ENCODE measurements around the gene HOXA6.
A peak's percentile ranks its signal among the peaks of the same experiment; 100 is the strongest.

HOXA6 gene

GRCh38 chr7:27128034-27128433 is 19.5 kb downstream of the HOXA6 start:
- no peak for TF ChIP-seq CTCF (conservative IDR thresholded peaks at IDR 0.05; ENCODE audit: control insufficient read depth, insufficient read depth, low read depth, low read length)
- no peak overlapping the region for H3K4me3 ChIP-seq (ENCODE audit: control insufficient read depth, low read depth, low read length)
- DNase-seq (ENCODE audit: low read depth) = no peak

DNA sequence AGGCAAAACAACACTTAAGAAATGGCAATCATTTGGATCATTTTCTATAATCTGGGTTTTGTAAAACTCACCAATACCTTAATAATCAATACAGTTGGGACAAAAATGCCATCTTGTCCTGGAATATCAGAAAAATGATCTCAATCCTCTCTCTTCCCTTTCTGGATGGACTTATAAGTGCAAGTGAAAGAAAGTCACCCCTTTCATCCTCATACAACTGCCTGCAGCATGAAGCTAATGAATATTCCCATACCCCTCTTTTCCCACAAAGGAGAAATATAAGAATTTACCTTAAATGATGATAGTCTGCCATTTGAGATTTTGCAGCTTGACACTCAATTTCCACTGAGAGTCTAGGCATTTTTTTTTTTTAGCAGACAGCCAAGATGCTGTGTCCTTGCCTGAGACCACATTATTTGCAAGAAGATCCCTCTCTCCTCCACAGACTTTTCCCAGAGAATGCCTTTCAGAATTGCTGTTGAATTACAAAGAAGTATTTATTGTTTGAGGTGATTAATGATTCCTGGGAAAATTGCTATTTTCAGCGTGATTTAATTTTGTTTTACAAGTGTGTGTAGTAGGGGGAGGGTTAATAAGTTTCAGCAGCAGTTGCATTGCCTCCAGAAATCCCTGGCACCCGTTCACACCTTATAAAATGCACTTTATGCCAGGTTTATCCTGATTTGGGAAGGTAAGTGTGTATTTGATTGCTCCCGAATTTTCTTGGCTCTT is 20.8 kb downstream of the HOXA6 start:
- DNase-seq (ENCODE audit: low read depth) = no peak
- no peak for TF ChIP-seq CTCF (conservative IDR thresholded peaks at IDR 0.05; ENCODE audit: control insufficient read depth, insufficient read depth, low read depth, low read length)
- no peak overlapping the region for H3K4me3 ChIP-seq (ENCODE audit: control insufficient read depth, low read depth, low read length)

- TF ChIP-seq CTCF (conservative IDR thresholded peaks at IDR 0.05; ENCODE audit: control insufficient read depth, insufficient read depth, low read depth, low read length) = no peak
- DNase-seq (ENCODE audit: low read depth) = no peak
- H3K4me3 ChIP-seq (ENCODE audit: control insufficient read depth, low read depth, low read length) = no peak overlapping the region
Observed at GRCh38 chr7:27125986-27126394, 21.6 kb downstream of the HOXA6 start.

DNA sequence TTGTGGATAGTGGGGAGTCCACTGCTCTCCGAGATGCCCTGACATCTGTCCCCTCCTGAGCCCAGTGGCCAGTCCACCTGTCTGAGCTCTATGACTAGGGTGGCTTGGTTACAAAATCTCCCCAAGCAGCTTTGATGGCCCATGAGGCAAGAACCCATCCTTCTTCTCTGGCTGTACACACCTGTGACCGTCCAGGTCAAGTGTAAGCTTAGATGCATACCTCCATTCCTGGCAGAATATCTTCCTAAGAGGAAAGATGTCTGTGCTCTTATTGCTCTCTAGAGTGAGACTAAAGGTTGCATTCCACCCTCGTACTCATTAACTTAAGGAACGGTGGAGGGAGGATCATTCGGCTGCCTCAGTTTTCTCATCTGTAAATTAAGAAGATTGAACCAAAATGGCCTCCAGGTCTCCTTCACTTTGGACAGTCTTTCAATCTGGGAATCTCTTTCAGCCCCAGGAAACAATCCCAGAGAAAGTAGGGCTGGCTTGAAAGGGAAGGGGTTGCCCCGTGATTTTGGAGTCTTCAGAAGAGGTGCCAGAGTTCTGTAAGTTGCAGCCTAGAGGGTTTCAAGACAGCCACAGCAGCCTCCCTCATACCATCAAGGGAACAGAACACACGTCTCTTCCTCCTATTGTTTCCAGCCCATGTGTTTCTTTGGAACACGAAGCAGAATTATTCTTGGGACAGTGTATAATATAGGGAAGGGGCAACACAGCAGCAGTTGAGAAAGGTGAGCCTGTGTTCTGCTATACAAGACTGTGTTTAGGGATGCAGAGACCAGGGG is 22.5 kb downstream of the HOXA6 start:
- no peak for TF ChIP-seq CTCF (conservative IDR thresholded peaks at IDR 0.05; ENCODE audit: control insufficient read depth, insufficient read depth, low read depth, low read length)
- H3K4me3 ChIP-seq (ENCODE audit: control insufficient read depth, low read depth, low read length) = no peak overlapping the region
- DNase-seq (ENCODE audit: low read depth) = no peak

DNA sequence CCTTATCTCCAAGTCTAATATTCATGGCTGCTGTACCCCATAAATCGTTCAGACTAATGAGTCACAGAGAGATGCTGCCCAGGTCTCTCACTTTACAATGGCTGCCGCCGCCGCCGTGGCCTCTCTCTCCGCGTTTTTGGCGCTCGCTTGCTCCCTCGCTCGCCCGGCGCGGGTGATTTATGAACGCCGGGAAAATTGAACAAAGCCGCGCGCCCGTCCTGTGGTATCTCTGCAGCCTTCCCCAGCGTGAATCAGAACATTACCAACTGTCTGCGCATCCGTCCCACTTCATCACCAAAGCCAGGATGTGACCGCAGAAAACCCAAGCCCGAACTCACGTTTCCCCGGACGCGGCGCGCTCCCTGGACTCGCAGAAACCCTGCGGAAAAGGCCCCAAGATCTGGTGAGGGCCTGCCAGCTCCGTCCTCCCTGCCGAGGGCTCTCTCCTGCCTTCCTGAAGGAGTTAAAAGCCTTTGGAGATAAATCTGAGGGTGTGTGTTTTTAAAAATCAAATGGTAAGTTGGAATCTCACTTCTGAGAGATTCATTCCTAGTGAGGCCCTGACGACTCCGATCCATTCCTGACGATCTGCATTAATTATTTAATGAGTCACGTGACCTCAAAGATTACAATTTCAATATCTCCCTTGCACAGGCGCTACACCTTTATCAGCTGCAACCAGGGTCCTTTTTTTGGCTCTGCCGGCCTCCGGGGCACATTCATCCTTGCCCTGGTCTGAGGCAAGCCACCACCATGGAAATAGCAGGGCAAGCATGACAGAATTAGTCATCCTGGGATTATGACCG is 23.3 kb downstream of the HOXA6 start:
- H3K4me3 ChIP-seq (ENCODE audit: control insufficient read depth, low read depth, low read length) = no peak overlapping the region
- DNase-seq (ENCODE audit: low read depth) = peak; percentile 91
- no peak for TF ChIP-seq CTCF (conservative IDR thresholded peaks at IDR 0.05; ENCODE audit: control insufficient read depth, insufficient read depth, low read depth, low read length)

DNA sequence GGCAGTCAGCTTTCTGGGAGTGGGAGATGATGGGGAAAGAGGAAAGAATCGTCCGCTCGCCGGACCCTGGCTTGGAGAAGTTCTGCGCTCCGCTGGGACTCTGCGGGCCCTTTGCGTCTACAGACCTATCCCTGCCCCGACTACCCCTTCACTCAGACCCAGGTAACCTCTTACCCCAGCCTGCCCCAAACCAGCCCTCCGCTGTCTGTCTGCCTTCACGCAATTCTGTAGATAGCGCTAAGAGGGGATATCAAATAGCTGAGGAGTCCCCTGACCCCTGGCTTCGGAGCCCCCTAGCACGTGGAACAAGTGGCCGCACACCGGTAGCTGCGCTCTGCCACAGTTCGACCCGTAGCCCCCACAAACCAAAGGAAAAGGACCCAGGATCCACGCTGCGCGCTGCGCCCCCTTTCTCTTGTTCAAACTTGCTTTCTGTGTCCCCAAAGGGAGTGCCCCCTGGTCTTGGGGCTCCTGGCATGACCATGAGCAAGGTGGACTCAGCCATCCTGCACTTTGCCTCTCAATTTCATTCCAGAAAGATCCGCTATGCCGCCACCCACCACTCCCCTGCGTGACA is 24.0 kb downstream of the HOXA6 start:
- no peak overlapping the region for H3K4me3 ChIP-seq (ENCODE audit: control insufficient read depth, low read depth, low read length)

More for the DNA sequence above, 24.0 kb downstream of the HOXA6 start:
- no peak for TF ChIP-seq CTCF (conservative IDR thresholded peaks at IDR 0.05; ENCODE audit: control insufficient read depth, insufficient read depth, low read depth, low read length)
- no peak for DNase-seq (ENCODE audit: low read depth)
